Hepatic stellate cell (primary cell): ENCODE results near the gene NLRC5.
"Not testable (repeated sequence)": the region's sequence is repeated elsewhere in the genome, so short reads cannot be mapped to it uniquely, and the experiment has no call there.

ENCODE experiments used
- DNase-seq: peaks from one replicate; pipeline ENCODE4 v3.0.0; 2011; ENCODE audit warnings: low spot score

NLRC5 gene

GRCh38 chr16:57003439-57004386 lies 14.4 kb downstream of the NLRC5 start:
- no peak for DNase-seq

- DNase-seq, result no peak
Observed at GRCh38 chr16:57004387-57005250, 15.3 kb downstream of the NLRC5 start.

GRCh38 chr16:57005597-57005996 lies 16.2 kb downstream of the NLRC5 start:
- DNase-seq, result not testable (repeated sequence)

- DNase-seq, result no peak
Observed at GRCh38 chr16:57007050-57007449, 17.7 kb downstream of the NLRC5 start.

GRCh38 chr16:57007530-57007929 lies 18.2 kb downstream of the NLRC5 start:
- no peak for DNase-seq

GRCh38 chr16:57008440-57008839 lies 19.1 kb downstream of the NLRC5 start:
- no peak for DNase-seq

- no peak for DNase-seq
Observed at GRCh38 chr16:57009643-57010170, 20.4 kb downstream of the NLRC5 start.

GRCh38 chr16:57012353-57012752 lies 23.0 kb downstream of the NLRC5 start:
- no peak for DNase-seq

GRCh38 chr16:57013229-57013628 lies 23.9 kb downstream of the NLRC5 start:
- no peak for DNase-seq

GRCh38 chr16:57013902-57014301 lies 24.5 kb downstream of the NLRC5 start:
- no peak for DNase-seq

GRCh38 chr16:57016301-57016700 lies 26.9 kb downstream of the NLRC5 start:
- DNase-seq, result no peak

GRCh38 chr16:57016831-57017230 lies 27.5 kb downstream of the NLRC5 start:
- no peak for DNase-seq

GRCh38 chr16:57017251-57017650 lies 27.9 kb downstream of the NLRC5 start:
- no peak for DNase-seq

- no peak for DNase-seq
Observed at GRCh38 chr16:57019746-57020145, 30.4 kb downstream of the NLRC5 start.

GRCh38 chr16:57020651-57021050 lies 31.3 kb downstream of the NLRC5 start:
- DNase-seq, result no peak

- no peak for DNase-seq
Observed at GRCh38 chr16:57021757-57022156, 32.4 kb downstream of the NLRC5 start.

- no peak for DNase-seq
Observed at GRCh38 chr16:57022445-57022844, 33.1 kb downstream of the NLRC5 start.

- DNase-seq, result no peak
Observed at GRCh38 chr16:57023541-57024249, 34.3 kb downstream of the NLRC5 start.

- DNase-seq, result no peak
Observed at GRCh38 chr16:57024894-57025680, 35.7 kb downstream of the NLRC5 start.

- DNase-seq, result no peak
Observed at GRCh38 chr16:57025941-57026777, 36.8 kb downstream of the NLRC5 start.

GRCh38 chr16:57026778-57027062 lies 37.4 kb downstream of the NLRC5 start:
- no peak for DNase-seq
